ENCODE data around the gene TMEM242.

DNA sequence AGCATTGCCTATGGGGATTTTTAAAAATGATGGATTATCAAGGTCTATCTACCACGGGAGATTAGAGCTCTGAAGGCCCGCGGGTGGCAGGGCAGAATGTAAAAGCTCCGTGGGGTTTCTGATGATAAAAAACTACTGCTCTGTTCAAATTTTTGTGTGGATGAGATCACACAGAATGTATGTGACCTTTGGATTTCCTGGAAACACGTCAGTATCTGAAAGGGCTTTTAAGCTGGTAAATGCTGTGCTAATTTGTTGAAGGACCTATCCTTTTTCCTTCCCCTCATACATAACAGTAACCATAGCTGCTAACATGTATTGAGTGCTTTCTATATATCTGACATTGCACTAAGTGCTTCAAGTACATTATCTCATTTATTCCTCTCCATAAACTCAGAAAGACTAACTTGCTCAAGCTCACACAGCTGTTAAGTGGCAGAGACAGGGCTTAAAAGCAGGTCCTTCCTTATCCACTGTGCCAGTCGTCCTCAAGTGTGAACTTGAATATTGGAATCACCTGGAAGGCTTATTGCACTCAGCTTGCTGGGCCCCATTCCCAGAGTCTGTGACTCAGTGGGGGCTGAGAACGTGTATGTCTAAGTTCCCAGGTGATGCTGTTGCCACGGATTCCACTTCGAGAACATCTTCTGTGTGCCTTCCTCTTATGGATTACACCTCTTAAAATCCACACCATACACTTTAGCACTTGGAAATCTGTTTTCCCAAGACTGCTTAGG is 1.9 kb upstream of the TMEM242 start:
- TF ChIP-seq POLR2A (IDR thresholded peaks at IDR 0.05; ENCODE audit: low read depth, low read length) (no peak), EZH2 (IDR thresholded peaks at IDR 0.05; ENCODE audit: borderline replicate concordance, low read depth, low read length, severe bottlenecking) (no peak), POLR2AphosphoS5 (IDR thresholded peaks at IDR 0.05; ENCODE audit: insufficient read depth, low read depth, low read length) (no peak), FOS (IDR thresholded peaks at IDR 0.05; ENCODE audit: borderline replicate concordance, insufficient read depth, low read length) (peak; percentile 40), MYC (IDR thresholded peaks at IDR 0.05; ENCODE audit: low read depth, low read length) (no peak)
- TF ChIP-seq, protein P1, sequence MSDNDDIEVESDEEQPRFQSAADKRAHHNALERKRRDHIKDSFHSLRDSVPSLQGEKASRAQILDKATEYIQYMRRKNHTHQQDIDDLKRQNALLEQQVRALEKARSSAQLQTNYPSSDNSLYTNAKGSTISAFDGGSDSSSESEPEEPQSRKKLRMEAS (IDR thresholded peaks at IDR 0.05; ENCODE audit: insufficient read depth, insufficient read length): no peak
- TF ChIP-seq, protein P2, sequence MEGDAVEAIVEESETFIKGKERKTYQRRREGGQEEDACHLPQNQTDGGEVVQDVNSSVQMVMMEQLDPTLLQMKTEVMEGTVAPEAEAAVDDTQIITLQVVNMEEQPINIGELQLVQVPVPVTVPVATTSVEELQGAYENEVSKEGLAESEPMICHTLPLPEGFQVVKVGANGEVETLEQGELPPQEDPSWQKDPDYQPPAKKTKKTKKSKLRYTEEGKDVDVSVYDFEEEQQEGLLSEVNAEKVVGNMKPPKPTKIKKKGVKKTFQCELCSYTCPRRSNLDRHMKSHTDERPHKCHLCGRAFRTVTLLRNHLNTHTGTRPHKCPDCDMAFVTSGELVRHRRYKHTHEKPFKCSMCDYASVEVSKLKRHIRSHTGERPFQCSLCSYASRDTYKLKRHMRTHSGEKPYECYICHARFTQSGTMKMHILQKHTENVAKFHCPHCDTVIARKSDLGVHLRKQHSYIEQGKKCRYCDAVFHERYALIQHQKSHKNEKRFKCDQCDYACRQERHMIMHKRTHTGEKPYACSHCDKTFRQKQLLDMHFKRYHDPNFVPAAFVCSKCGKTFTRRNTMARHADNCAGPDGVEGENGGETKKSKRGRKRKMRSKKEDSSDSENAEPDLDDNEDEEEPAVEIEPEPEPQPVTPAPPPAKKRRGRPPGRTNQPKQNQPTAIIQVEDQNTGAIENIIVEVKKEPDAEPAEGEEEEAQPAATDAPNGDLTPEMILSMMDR (IDR thresholded peaks at IDR 0.05; ENCODE audit: extremely low read depth in 1 of 2, insufficient read depth in 1 of 2, low read depth in 1 of 2, low read length in 2 of 2): no peak

Measured in endothelial cell of umbilical vein (primary cell).